SH-SY5Y (cell line): ENCODE measurements around the gene HS6ST2.

Experiments
- GATA2 ChIP-seq: IDR thresholded peaks from 2 replicates; pipeline ENCODE4 v1.6.1; 2011; ENCODE audit warnings: mild to moderate bottlenecking, low read depth, low read length
- GATA3 ChIP-seq: IDR thresholded peaks from 2 replicates; pipeline ENCODE4 v1.6.1; 2011; ENCODE audit warnings: low read depth, mild to moderate bottlenecking, low read length, moderate library complexity

- TF ChIP-seq GATA2 (no peak), GATA3 (no peak)
Observed at GRCh38 chrX:132692526-132692925, 265.9 kb downstream of the HS6ST2 start.
